CD14-positive monocyte (primary cell): ENCODE results near the gene CELSR1. TPM values are rescaled to one million over a fixed set of nuclear protein-coding genes. Genes with fewer than 3 reads are reported as not detected.

Source experiments
- DNase-seq, 3 donors: peaks; one replicate each; pipeline ENCODE4 v3.0.0-alpha.2; 2011 to 2022
- H2AFZ ChIP-seq: 2 replicates; pipeline ENCODE4 v1.6.0; 2012; ENCODE audit warnings: mild to moderate bottlenecking, low read depth, low read length, inconsistent platforms; ENCODE audit not compliant: insufficient read depth, poor library complexity, severe bottlenecking
- H3K27ac ChIP-seq, 2 donors: 1 replicate in 1 of 2; 2 replicates in 1 of 2; pipeline ENCODE4 v1.5.1; 2012 to 2013; ENCODE audit warnings: low read length in 2 of 2, control low read depth in 1 of 2, inconsistent platforms in 1 of 2, low read depth in 1 of 2, mild to moderate bottlenecking in 1 of 2
- H3K27me3 ChIP-seq, 2 donors: one replicate each; pipeline versions ENCODE4 v1.6.0 to v1.6.1; 2011 to 2013; ENCODE audit warnings: low read length in 2 of 2; ENCODE audit not compliant: control insufficient read depth in 2 of 2, insufficient read depth in 2 of 2
- H3K36me3 ChIP-seq, 2 donors: replicated peaks in 1 of 2; 1 replicate in 1 of 2; 2 replicates in 1 of 2; pipeline versions ENCODE4 v1.5.1 to v1.6.1; 2012 to 2013; ENCODE audit warnings: low read length in 2 of 2, control low read depth in 1 of 2, inconsistent platforms in 1 of 2, mild to moderate bottlenecking in 1 of 2; ENCODE audit not compliant: insufficient read depth in 2 of 2, control insufficient read depth in 1 of 2
- H3K4me1 ChIP-seq, 2 donors: 1 replicate in 1 of 2; 2 replicates in 1 of 2; pipeline versions ENCODE4 v1.5.1 to v1.6.1; 2012 to 2013; ENCODE audit warnings: low read length in 2 of 2, control low read depth in 1 of 2, inconsistent platforms in 1 of 2, mild to moderate bottlenecking in 1 of 2, moderate library complexity in 1 of 2; ENCODE audit not compliant: insufficient read depth in 2 of 2, control insufficient read depth in 1 of 2
- H3K4me2 ChIP-seq: replicated peaks from 2 replicates; pipeline ENCODE3; 2012; ENCODE audit warnings: low read length, moderate library complexity, mild to moderate bottlenecking; ENCODE audit not compliant: poor library complexity, severe bottlenecking; ENCODE audit errors: extremely low read depth
- H3K4me3 ChIP-seq, 3 experiments: fragments of 200-600 bp in 1 of 3; sonication (generic) in 1 of 3; replicated peaks in 1 of 3; 1 replicate in 2 of 3; 2 replicates in 1 of 3; pipeline ENCODE4 v1.5.1; 2011 to 2013; ENCODE audit warnings: low read length in 3 of 3, mild to moderate bottlenecking in 3 of 3, control low read depth in 2 of 3, low read depth in 2 of 3, inconsistent platforms in 1 of 3, moderate library complexity in 1 of 3
- H3K79me2 ChIP-seq: 2 replicates; pipeline ENCODE4 v1.6.0; 2012; ENCODE audit warnings: mild to moderate bottlenecking, control low read depth, inconsistent platforms, low read length, moderate library complexity; ENCODE audit not compliant: insufficient read depth
- H3K9ac ChIP-seq: 2 replicates; pipeline ENCODE4 v1.6.0; 2017; ENCODE audit warnings: low read length, mild to moderate bottlenecking; ENCODE audit not compliant: insufficient read depth, poor library complexity, severe bottlenecking
- H3K9me3 ChIP-seq, 2 donors: replicated peaks in 1 of 2; 1 replicate in 1 of 2; 2 replicates in 1 of 2; pipeline versions ENCODE4 v1.5.1 to v1.6.1; 2012 to 2013; ENCODE audit warnings: low read length in 2 of 2, control low read depth in 1 of 2; ENCODE audit not compliant: control insufficient read depth in 1 of 2, insufficient read depth in 1 of 2
- H4K20me1 ChIP-seq: 2 replicates; pipeline ENCODE4 v1.6.0; 2012; ENCODE audit warnings: mild to moderate bottlenecking, low read length, control low read depth, moderate library complexity; ENCODE audit not compliant: insufficient read depth
- H3K27ac Mint-ChIP-seq, 7 donors: one replicate each; pipeline ENCODE4 v1.8.0; 2020; ENCODE audit warnings: mild to moderate bottlenecking in 7 of 7, mixed read lengths in 7 of 7, moderate library complexity in 6 of 7, inconsistent platforms in 2 of 7
- H3K27me3 Mint-ChIP-seq, 3 donors: one replicate each; pipeline ENCODE4 v1.8.0; 2021 to 2022; ENCODE audit warnings: low read depth in 3 of 3, mild to moderate bottlenecking in 3 of 3, mixed read lengths in 3 of 3, moderate library complexity in 3 of 3, inconsistent platforms in 1 of 3
- H3K36me3 Mint-ChIP-seq, 2 donors: one replicate each; pipeline ENCODE4 v1.8.0; 2020; ENCODE audit warnings: mixed read lengths in 2 of 2, inconsistent platforms in 1 of 2, mild to moderate bottlenecking in 1 of 2
- H3K4me1 Mint-ChIP-seq: one replicate; pipeline ENCODE4 v1.8.0; 2020; ENCODE audit warnings: mild to moderate bottlenecking, mixed read lengths
- H3K4me3 Mint-ChIP-seq, 2 donors: one replicate each; pipeline ENCODE4 v1.8.0; 2020; ENCODE audit warnings: mild to moderate bottlenecking in 2 of 2, mixed read lengths in 2 of 2, moderate library complexity in 1 of 2
- H3K9me3 Mint-ChIP-seq, 7 donors: one replicate each; pipeline ENCODE4 v1.8.0; 2020 to 2022; ENCODE audit warnings: mixed read lengths in 7 of 7, mild to moderate bottlenecking in 6 of 7, moderate library complexity in 6 of 7, inconsistent platforms in 2 of 7
- WGBS: methylation state at CpG from one replicate; pipeline ENCODE4 v1.1.5; 2013; ENCODE audit warnings: missing lambda C conversion rate; ENCODE audit not compliant: insufficient coverage; 5-methylcytosine and 5-hydroxymethylcytosine counted together
- intact Hi-C, 2 donors: fragments of 100-400 bp; cut with micrococcal nuclease; formaldehyde crosslinking; loops; one replicate each; pipeline versions ENCODE4 v1.15.0 to v1.15.1; 2023
- polyA plus RNA-seq, 3 donors: library from polyadenylated mRNA; depleted of rRNA in 1 of 3; unstranded in 2 of 3; stranded (reverse) in 1 of 3; fragments of 300-500 nt in 2 of 3; fragments of >200 nt in 1 of 3; fragmentation: Illumina TruSeq in 2 of 3; gene quantifications; 1 replicate in 2 of 3; 2 replicates in 1 of 3; pipeline ENCODE4 v1.2.3, GENCODE V29; 2012 to 2021
- TF ChIP-seq, protein P1 (sequence below): fragments of 200-600 bp; IDR thresholded peaks from one replicate; pipeline ENCODE4 v1.8.0; 2022; ENCODE audit warnings: antibody characterized with exemption, mild to moderate bottlenecking

Gene CELSR1
- polyA plus RNA-seq, 3 donors, result 0.16 TPM; not detected in 2

DNA sequence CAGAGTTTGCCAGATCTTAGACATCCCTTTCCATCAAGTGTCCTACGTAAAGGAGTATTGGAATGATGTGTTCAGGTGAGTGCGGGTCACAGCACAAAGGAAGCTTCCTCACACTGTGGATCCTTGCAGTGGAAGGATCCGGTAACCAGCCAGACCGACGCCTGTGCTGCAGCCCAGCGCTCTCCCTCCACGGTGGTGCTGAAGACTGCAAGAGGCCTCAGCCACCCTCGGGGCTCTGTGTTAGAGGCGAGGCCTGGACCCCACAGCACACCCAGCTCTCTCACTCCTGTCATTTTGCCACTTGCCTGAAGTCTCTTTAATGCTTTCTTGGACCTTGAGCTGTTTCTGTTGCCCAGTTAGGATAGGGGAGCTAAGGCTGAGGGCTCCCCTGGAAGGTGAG, 199.6 kb downstream of the CELSR1 start:
- Mint-ChIP-seq H3K27ac (no peak overlapping the region), H3K36me3 (peaks cover 46 to 53% of the 10 kb centered on the region in 2 donors), H3K4me1 (peaks cover 15% of the 10 kb centered on the region), H3K27me3 (no peaks in the 10 kb centered on the region), H3K4me3 (no peak overlapping the region), H3K9me3 (no peaks in the 10 kb centered on the region)
- no peak overlapping the region for H3K27ac ChIP-seq
- peaks cover 25% of the 10 kb centered on the region for H3K79me2 ChIP-seq
- H3K9me3 ChIP-seq, result no peaks in the 10 kb centered on the region
- intact Hi-C loops, result no loop called here
- DNase-seq, result no peak
- H4K20me1 ChIP-seq, result peaks cover 22% of the 10 kb centered on the region
- H3K9ac ChIP-seq, result no peak overlapping the region
- no peak overlapping the region for H2AFZ ChIP-seq
- peaks cover 10 to 14% of the 10 kb centered on the region in 2 donors for H3K4me1 ChIP-seq
- peaks cover 46 to 61% of the 10 kb centered on the region in 2 donors for H3K36me3 ChIP-seq
- WGBS, result 96% methylated on average over 7 of the region's 9 CpGs
- no peaks in the 10 kb centered on the region for H3K27me3 ChIP-seq
- no peak overlapping the region for H3K4me2 ChIP-seq
- H3K4me3 ChIP-seq, result no peak overlapping the region
- TF ChIP-seq, protein P1, sequence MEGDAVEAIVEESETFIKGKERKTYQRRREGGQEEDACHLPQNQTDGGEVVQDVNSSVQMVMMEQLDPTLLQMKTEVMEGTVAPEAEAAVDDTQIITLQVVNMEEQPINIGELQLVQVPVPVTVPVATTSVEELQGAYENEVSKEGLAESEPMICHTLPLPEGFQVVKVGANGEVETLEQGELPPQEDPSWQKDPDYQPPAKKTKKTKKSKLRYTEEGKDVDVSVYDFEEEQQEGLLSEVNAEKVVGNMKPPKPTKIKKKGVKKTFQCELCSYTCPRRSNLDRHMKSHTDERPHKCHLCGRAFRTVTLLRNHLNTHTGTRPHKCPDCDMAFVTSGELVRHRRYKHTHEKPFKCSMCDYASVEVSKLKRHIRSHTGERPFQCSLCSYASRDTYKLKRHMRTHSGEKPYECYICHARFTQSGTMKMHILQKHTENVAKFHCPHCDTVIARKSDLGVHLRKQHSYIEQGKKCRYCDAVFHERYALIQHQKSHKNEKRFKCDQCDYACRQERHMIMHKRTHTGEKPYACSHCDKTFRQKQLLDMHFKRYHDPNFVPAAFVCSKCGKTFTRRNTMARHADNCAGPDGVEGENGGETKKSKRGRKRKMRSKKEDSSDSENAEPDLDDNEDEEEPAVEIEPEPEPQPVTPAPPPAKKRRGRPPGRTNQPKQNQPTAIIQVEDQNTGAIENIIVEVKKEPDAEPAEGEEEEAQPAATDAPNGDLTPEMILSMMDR, result no peak

DNA sequence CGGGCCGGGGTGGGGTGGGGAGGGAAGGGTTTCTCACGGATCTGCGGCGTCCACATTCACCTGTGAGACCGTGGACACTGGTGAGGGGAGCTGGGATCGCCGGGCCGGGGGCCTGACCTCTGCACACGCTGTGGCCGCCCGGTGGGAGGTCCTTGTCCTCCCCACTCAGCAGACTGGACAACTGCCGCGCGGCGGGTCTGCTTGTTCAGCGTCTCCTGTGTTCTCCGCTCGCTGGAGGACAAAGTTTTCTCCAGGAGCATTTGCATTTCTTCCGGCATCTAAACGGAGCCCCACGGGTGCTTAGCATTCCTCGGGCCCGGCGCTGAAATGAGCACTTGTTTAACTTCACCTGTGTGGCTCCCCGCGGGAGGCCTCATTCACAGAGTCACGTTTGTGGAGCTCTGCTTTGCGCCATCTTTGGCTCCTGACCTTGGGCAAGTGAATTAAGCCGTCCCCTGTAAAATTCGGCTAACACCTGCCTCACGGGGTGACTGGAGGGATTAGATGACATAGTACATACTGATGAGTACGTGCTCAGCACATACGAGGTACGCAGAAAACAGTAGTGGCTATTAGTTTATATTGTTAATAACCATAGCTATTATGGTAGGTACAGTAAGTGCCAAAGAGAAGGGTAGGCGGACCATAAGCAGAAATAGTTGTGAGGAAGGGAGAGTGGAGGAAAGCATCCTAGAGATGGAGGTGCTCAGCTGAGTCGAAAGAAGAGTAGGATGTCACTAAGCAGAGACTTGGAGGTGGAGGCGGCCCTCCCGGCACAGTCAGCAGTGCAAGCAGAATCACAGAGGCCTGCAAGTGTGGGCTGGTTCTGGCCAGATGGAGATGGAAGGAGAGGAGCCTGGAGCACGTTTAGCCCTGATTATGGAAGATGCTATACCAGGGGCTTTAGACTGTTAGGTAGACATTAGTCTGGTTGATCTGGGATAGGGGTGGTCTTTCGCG, 201.0 kb downstream of the CELSR1 start:
- H3K4me2 ChIP-seq, result peak overlapping the region; percentile 98
- Mint-ChIP-seq H3K4me3 (peak overlapping the region; percentile 92 to 96), H3K4me1 (peaks cover 15% of the 10 kb centered on the region), H3K36me3 (peaks cover 34 to 53% of the 10 kb centered on the region in 2 donors), H3K27ac (peak overlapping the region in 6 of 7 donors; percentile 73 to 90 (median 87)), H3K27me3 (no peaks in the 10 kb centered on the region), H3K9me3 (no peaks in the 10 kb centered on the region)
- H3K9ac ChIP-seq, result peak overlapping the region; percentile 92
- DNase-seq, result no peak
- WGBS, result 16% methylated on average over 36 of the region's 42 CpGs
- no peaks in the 10 kb centered on the region for H3K9me3 ChIP-seq
- peaks cover 10 to 14% of the 10 kb centered on the region in 2 donors for H3K4me1 ChIP-seq
- no peaks in the 10 kb centered on the region for H3K27me3 ChIP-seq
- intact Hi-C loops, result no loop called here
- H3K4me3 ChIP-seq, result peak overlapping the region; percentile 61 to 97 (median 87)
- H3K27ac ChIP-seq, result peak overlapping the region in 1 of 2 donors; percentile 83
- TF ChIP-seq, protein P1, result no peak
- peaks cover 42 to 59% of the 10 kb centered on the region in 2 donors for H3K36me3 ChIP-seq
- H3K79me2 ChIP-seq, result peaks cover 25% of the 10 kb centered on the region
- H2AFZ ChIP-seq, result peak overlapping the region; percentile 97
- H4K20me1 ChIP-seq, result peaks cover 13% of the 10 kb centered on the region
